ENCODE results near the gene NSMCE4A. TPM values are rescaled to one million over a fixed set of nuclear protein-coding genes. Genes with fewer than 3 reads are reported as not detected.

The NSMCE4A gene
- total RNA-seq, 1 donor from 2014 or later, result 69.9 TPM

Other genes starting within 250 kb of the NSMCE4A start
- 25.3 and 25.8 TPM in 2 replicates for gene ATE1, start 47.2 kb downstream of the NSMCE4A start, total RNA-seq
- not detected in 2 replicates for gene TACC2, start 13.9 kb upstream of the NSMCE4A start, total RNA-seq